BE2C (cell line): ENCODE data around the gene STAT5A.
"Not testable (repeated sequence)": the region's sequence is repeated elsewhere in the genome, so short reads cannot be mapped to it uniquely, and the experiment has no call there.

Experiments used
- DNase-seq: peaks from one replicate; pipeline ENCODE4 v3.0.0-alpha.2; 2020
- H3K27me3 ChIP-seq: fragments of 250-450 bp; sonication (Bioruptor Pico); 2 replicates; pipeline ENCODE4 v1.5.1; 2020; ENCODE audit warnings: mild to moderate bottlenecking
- H3K36me3 ChIP-seq: fragments of 250-450 bp; sonication (Bioruptor Pico); 2 replicates; pipeline ENCODE4 v1.5.1; 2020; ENCODE audit warnings: mild to moderate bottlenecking
- H3K4me1 ChIP-seq: fragments of 250-450 bp; sonication (Bioruptor Pico); 2 replicates; pipeline ENCODE4 v1.5.1; 2020
- H3K4me3 ChIP-seq: 2 replicates; pipeline ENCODE4 v1.5.1; 2011; ENCODE audit warnings: low read depth, low read length
- H3K9me3 ChIP-seq: fragments of 250-450 bp; sonication (Bioruptor Pico); 2 replicates; pipeline ENCODE4 v1.5.1; 2020
- CTCF ChIP-seq: IDR thresholded peaks from 2 replicates; pipeline ENCODE4 v1.5.1; 2012; ENCODE audit warnings: mild to moderate bottlenecking, low read depth, low read length

Gene STAT5A

GRCh38 chr17:42347606-42348005 lies 59.3 kb downstream of the STAT5A start:
- Histone ChIP-seq H3K36me3 (peaks cover 11% of the 10 kb centered on the region), H3K27me3 (no peaks in the 10 kb centered on the region), H3K9me3 (no peaks in the 10 kb centered on the region), H3K4me3 (no peak overlapping the region), H3K4me1 (peaks cover 6% of the 10 kb centered on the region)
- DNase-seq = no peak
- no peak for TF ChIP-seq CTCF

GRCh38 chr17:42348104-42348503 lies 59.8 kb downstream of the STAT5A start:
- H3K9me3 ChIP-seq = no peaks in the 10 kb centered on the region
- peaks cover 6% of the 10 kb centered on the region for H3K4me1 ChIP-seq
- no peak for TF ChIP-seq CTCF
- peaks cover 10% of the 10 kb centered on the region for H3K36me3 ChIP-seq
- H3K4me3 ChIP-seq = no peak overlapping the region
- DNase-seq = no peak
- no peaks in the 10 kb centered on the region for H3K27me3 ChIP-seq

GRCh38 chr17:42354956-42355843 lies 66.9 kb downstream of the STAT5A start:
- DNase-seq = no peak
- Histone ChIP-seq H3K27me3 (no peaks in the 10 kb centered on the region), H3K36me3 (no peaks in the 10 kb centered on the region), H3K9me3 (no peaks in the 10 kb centered on the region), H3K4me3 (no peak overlapping the region), H3K4me1 (peaks cover 3% of the 10 kb centered on the region; the same call in 1 of the 2 replicates)
- no peak for TF ChIP-seq CTCF

- no peak for DNase-seq
- TF ChIP-seq CTCF = no peak
- no peaks in the 10 kb centered on the region for H3K27me3 ChIP-seq
- peaks cover 3% of the 10 kb centered on the region; the same call in 1 of the 2 replicates for H3K4me1 ChIP-seq
- H3K4me3 ChIP-seq = no peak overlapping the region
- no peaks in the 10 kb centered on the region for H3K9me3 ChIP-seq
- H3K36me3 ChIP-seq = peaks cover 3% of the 10 kb centered on the region
Measured at GRCh38 chr17:42358434-42358833, 70.1 kb downstream of the STAT5A start.

- H3K4me1 ChIP-seq = peaks cover 3% of the 10 kb centered on the region; the same call in 1 of the 2 replicates
Measured at GRCh38 chr17:42359133-42359532, 70.8 kb downstream of the STAT5A start.

GRCh38 chr17:42360388-42360787 lies 72.1 kb downstream of the STAT5A start:
- DNase-seq, H3K9me3 ChIP-seq, H3K4me1 ChIP-seq, H3K4me3 ChIP-seq, H3K27me3 ChIP-seq, H3K36me3 ChIP-seq: not testable (repeated sequence)

More at GRCh38 chr17:42359133-42359532, 70.8 kb downstream of the STAT5A start:
- DNase-seq = no peak
- TF ChIP-seq CTCF = no peak
- H3K4me3 ChIP-seq = no peak overlapping the region
- no peaks in the 10 kb centered on the region for H3K9me3 ChIP-seq
- H3K27me3 ChIP-seq = no peaks in the 10 kb centered on the region
- peaks cover 3% of the 10 kb centered on the region for H3K36me3 ChIP-seq
